Neural progenitor cell (in vitro differentiated cells): ENCODE measurements around the gene CMPK1. TPM values are rescaled to one million over a fixed set of nuclear protein-coding genes. Genes with fewer than 3 reads are reported as not detected.

ENCODE experiments used
- DNase-seq: peaks from one replicate; pipeline ENCODE4 v3.0.0-alpha.2; 2016; ENCODE audit warnings: low spot score
- H2AFZ ChIP-seq: fragments of 200-600 bp; sonication (generic); replicated peaks from 2 replicates; pipeline ENCODE4 v1.6.1; 2016; ENCODE audit warnings: antibody characterized with exemption
- H3F3A ChIP-seq: fragments of 200-600 bp; sonication (generic); 2 replicates; pipeline ENCODE4 v1.6.1; 2016; ENCODE audit warnings: antibody characterized with exemption, low read depth
- H3K27ac ChIP-seq: fragments of 200-600 bp; sonication (generic); 2 replicates; pipeline ENCODE4 v1.5.1; 2016; ENCODE audit warnings: mild to moderate bottlenecking
- H3K27me3 ChIP-seq: fragments of 200-600 bp; sonication (generic); 2 replicates; pipeline ENCODE4 v1.6.1; 2016; ENCODE audit warnings: mild to moderate bottlenecking, moderate library complexity
- H3K36me3 ChIP-seq: fragments of 200-600 bp; sonication (generic); 2 replicates; pipeline ENCODE4 v1.5.1; 2016
- H3K4me1 ChIP-seq: fragments of 200-600 bp; sonication (generic); 2 replicates; pipeline ENCODE4 v1.6.1; 2016; ENCODE audit warnings: mixed run types
- H3K4me2 ChIP-seq: fragments of 200-600 bp; sonication (generic); 2 replicates; pipeline ENCODE4 v1.6.1; 2016
- H3K4me3 ChIP-seq: fragments of 200-600 bp; sonication (generic); 2 replicates; pipeline ENCODE4 v1.5.1; 2016
- H3K79me2 ChIP-seq: fragments of 200-600 bp; sonication (generic); 2 replicates; pipeline ENCODE4 v1.6.1; 2016; ENCODE audit warnings: low read depth
- H3K9ac ChIP-seq: fragments of 200-600 bp; sonication (generic); 2 replicates; pipeline ENCODE4 v1.6.1; 2016
- H3K9me3 ChIP-seq: fragments of 200-600 bp; sonication (generic); 2 replicates; pipeline ENCODE4 v1.5.1; 2016; ENCODE audit warnings: low read depth
- H4K20me1 ChIP-seq: fragments of 200-600 bp; sonication (generic); 2 replicates; pipeline ENCODE4 v1.6.1; 2016; ENCODE audit warnings: low read depth
- H3K27ac Mint-ChIP-seq: 3 replicates; pipeline ENCODE4 v1.8.0; 2021; ENCODE audit warnings: mixed read lengths
- H3K27me3 Mint-ChIP-seq: 2 replicates; pipeline ENCODE4 v1.8.0; 2022; ENCODE audit warnings: low read depth, mild to moderate bottlenecking, inconsistent platforms, moderate library complexity, mixed read lengths; ENCODE audit not compliant: insufficient read depth
- H3K36me3 Mint-ChIP-seq: 3 replicates; pipeline ENCODE4 v1.8.0; 2021; ENCODE audit warnings: mixed read lengths
- H3K4me1 Mint-ChIP-seq: 3 replicates; pipeline ENCODE4 v1.8.0; 2021; ENCODE audit warnings: mixed read lengths
- H3K4me3 Mint-ChIP-seq: 3 replicates; pipeline ENCODE4 v1.8.0; 2021; ENCODE audit warnings: mild to moderate bottlenecking, moderate library complexity, mixed read lengths
- H3K9me3 Mint-ChIP-seq: 3 replicates; pipeline ENCODE4 v1.8.0; 2020; ENCODE audit warnings: mixed read lengths
- EZH2 ChIP-seq: fragments of 200-600 bp; sonication (generic); IDR thresholded peaks from 2 replicates; pipeline ENCODE4 v1.6.1; 2017; ENCODE audit warnings: antibody characterized with exemption, mild to moderate bottlenecking, moderate library complexity
- EZH2phosphoT487 ChIP-seq: fragments of 200-600 bp; sonication (generic); IDR thresholded peaks from 2 replicates; pipeline ENCODE4 v1.6.1; 2017; ENCODE audit warnings: antibody characterized with exemption
- total RNA-seq: library from RNA; depleted of rRNA; stranded (reverse); fragments of >200 nt; gene quantifications from 2 replicates; pipeline ENCODE4 v1.2.3, GENCODE V29; 2015; ENCODE audit warnings: low replicate concordance
- TF ChIP-seq, protein P1 (sequence below): fragments of 200-600 bp; sonication (generic); IDR thresholded peaks from 2 replicates; pipeline ENCODE4 v1.5.1; 2017; ENCODE audit warnings: antibody characterized with exemption, mild to moderate bottlenecking

CMPK1 gene
- total RNA-seq, 1 donor from 2014 or later, result 68.0 TPM

DNA sequence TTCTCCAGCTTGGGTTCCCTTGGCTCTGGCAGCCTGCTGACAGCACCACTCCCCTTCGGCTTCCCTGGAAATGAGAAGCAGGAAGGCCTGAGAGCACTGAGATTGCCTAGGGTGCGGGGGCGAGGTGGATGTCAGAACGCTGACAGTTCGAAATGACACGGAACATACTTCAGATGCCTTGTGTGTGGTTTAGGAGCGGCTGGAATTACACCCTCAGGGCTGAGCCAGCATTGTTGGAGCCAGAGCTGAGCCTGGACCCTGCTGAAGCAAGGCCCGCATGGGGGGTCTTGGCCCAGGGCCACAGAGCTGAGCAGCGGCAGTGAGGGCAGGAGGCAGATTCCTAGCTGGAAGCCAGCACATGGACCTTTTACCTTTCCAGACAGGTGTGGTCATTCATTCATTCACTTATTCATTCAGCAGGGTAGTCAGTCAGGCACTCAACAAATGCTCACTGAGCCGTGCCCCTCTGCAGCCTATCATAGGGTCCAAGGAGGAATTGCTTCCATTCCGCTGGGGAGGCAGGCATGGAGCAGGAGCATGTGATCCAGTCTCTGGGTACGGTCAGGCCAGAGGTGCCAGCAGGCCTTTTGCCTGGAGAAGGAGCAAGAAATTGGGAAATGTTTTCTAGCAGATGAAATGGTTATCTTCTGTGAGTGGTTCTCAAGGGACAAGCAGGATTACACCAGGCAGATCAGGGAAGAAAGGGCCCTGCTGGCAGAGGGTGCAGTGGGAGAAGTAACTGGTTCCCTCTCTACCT is 75.9 kb downstream of the CMPK1 start:
- Histone ChIP-seq H3K27ac (no peak overlapping the region), H3K4me1 (peaks cover 7% of the 10 kb centered on the region), H4K20me1 (no peaks in the 10 kb centered on the region), H3K9ac (no peak overlapping the region), H2AFZ (no peak overlapping the region), H3K4me3 (no peak overlapping the region), H3K27me3 (peaks cover 53% of the 10 kb centered on the region), H3K36me3 (no peaks in the 10 kb centered on the region), H3K79me2 (no peaks in the 10 kb centered on the region), H3K9me3 (no peaks in the 10 kb centered on the region), H3K4me2 (no peak overlapping the region), H3F3A (peaks cover 6% of the 10 kb centered on the region)
- no peak for DNase-seq
- H3K4me3 Mint-ChIP-seq, result no peak overlapping the region
- H3K27me3 Mint-ChIP-seq, result peaks cover 21% of the 10 kb centered on the region
- H3K27ac Mint-ChIP-seq, result no peak overlapping the region
- TF ChIP-seq EZH2phosphoT487 (no peak), EZH2 (no peak)
- TF ChIP-seq, protein P1, sequence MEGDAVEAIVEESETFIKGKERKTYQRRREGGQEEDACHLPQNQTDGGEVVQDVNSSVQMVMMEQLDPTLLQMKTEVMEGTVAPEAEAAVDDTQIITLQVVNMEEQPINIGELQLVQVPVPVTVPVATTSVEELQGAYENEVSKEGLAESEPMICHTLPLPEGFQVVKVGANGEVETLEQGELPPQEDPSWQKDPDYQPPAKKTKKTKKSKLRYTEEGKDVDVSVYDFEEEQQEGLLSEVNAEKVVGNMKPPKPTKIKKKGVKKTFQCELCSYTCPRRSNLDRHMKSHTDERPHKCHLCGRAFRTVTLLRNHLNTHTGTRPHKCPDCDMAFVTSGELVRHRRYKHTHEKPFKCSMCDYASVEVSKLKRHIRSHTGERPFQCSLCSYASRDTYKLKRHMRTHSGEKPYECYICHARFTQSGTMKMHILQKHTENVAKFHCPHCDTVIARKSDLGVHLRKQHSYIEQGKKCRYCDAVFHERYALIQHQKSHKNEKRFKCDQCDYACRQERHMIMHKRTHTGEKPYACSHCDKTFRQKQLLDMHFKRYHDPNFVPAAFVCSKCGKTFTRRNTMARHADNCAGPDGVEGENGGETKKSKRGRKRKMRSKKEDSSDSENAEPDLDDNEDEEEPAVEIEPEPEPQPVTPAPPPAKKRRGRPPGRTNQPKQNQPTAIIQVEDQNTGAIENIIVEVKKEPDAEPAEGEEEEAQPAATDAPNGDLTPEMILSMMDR, result no peak
- no peaks in the 10 kb centered on the region for H3K9me3 Mint-ChIP-seq
- H3K36me3 Mint-ChIP-seq, result no peaks in the 10 kb centered on the region
- H3K4me1 Mint-ChIP-seq, result no peaks in the 10 kb centered on the region

DNA sequence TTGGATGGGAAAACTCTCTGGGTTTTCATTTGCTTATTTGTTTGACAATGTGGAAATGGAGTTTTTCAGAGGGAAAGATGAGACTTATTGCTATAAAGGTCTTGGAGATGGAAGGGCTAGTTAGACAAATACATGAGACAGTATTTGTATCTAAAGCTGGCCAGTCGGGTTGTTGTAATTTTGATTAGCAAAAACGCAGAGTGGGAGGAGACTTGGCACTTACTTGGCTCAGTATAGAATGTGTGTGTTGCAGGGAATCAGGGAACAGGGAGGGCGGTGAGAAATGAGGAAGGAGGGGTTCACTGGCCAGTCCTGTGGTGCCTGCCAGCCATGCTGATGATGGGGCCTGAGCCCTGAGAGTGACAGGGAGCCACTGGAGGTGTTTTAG is 76.5 kb downstream of the CMPK1 start:
- no peaks in the 10 kb centered on the region for H3K9me3 Mint-ChIP-seq
- H3K4me1 ChIP-seq, result peaks cover 7% of the 10 kb centered on the region
- no peaks in the 10 kb centered on the region for H3K36me3 Mint-ChIP-seq
- no peaks in the 10 kb centered on the region for H3K36me3 ChIP-seq
- no peak overlapping the region for H3K4me2 ChIP-seq
- no peak overlapping the region for H3K27ac Mint-ChIP-seq
- H3F3A ChIP-seq, result peaks cover 6% of the 10 kb centered on the region
- no peaks in the 10 kb centered on the region for H3K4me1 Mint-ChIP-seq
- peaks cover 26% of the 10 kb centered on the region for H3K27me3 Mint-ChIP-seq
- H3K4me3 ChIP-seq, result no peak overlapping the region
- H3K27me3 ChIP-seq, result peaks cover 56% of the 10 kb centered on the region
- TF ChIP-seq EZH2 (no peak), EZH2phosphoT487 (no peak)
- TF ChIP-seq, protein P1, result no peak
- no peak overlapping the region for H3K27ac ChIP-seq
- DNase-seq, result no peak
- no peak overlapping the region for H3K9ac ChIP-seq
- no peak overlapping the region for H2AFZ ChIP-seq
- H3K9me3 ChIP-seq, result no peaks in the 10 kb centered on the region
- H3K4me3 Mint-ChIP-seq, result no peak overlapping the region
- H3K79me2 ChIP-seq, result no peaks in the 10 kb centered on the region
- peaks cover 1% of the 10 kb centered on the region for H4K20me1 ChIP-seq

DNA sequence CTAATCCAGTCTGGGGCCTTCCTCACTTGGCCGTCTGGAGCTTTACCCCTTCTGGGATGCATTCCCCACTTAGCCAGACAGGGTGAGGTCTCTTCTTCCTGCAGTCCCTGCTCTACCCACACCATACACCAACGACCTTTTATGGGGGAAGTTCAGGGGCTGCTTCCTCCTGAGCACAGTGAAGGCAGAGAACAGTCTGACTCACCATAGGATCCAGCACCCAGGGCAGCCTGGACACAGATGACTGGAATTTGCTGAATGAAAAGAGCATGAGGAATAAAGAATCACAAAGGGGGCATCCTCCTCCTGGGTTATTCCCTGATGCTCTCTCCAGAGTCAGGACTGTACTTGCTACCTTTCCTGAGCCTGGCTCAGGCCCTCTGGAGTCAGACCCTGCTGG is 77.8 kb downstream of the CMPK1 start:
- TF ChIP-seq, protein P1, result no peak
- TF ChIP-seq EZH2phosphoT487 (no peak), EZH2 (no peak)
- Histone ChIP-seq H3K27me3 (peaks cover 65% of the 10 kb centered on the region), H3K36me3 (no peaks in the 10 kb centered on the region), H3K4me3 (no peak overlapping the region), H3K9ac (no peak overlapping the region), H3F3A (peaks cover 6% of the 10 kb centered on the region), H3K4me2 (no peak overlapping the region), H3K27ac (no peak overlapping the region), H3K9me3 (no peaks in the 10 kb centered on the region), H3K4me1 (peaks cover 7% of the 10 kb centered on the region), H2AFZ (no peak overlapping the region), H3K79me2 (no peaks in the 10 kb centered on the region), H4K20me1 (peaks cover 7% of the 10 kb centered on the region)
- Mint-ChIP-seq H3K4me3 (no peak overlapping the region), H3K27me3 (peaks cover 35% of the 10 kb centered on the region), H3K27ac (no peak overlapping the region), H3K4me1 (peaks cover 2% of the 10 kb centered on the region), H3K36me3 (no peaks in the 10 kb centered on the region), H3K9me3 (no peaks in the 10 kb centered on the region)
- DNase-seq, result no peak
